ENCODE data around the gene ITK.

The ITK gene

GRCh38 chr5:157279605-157280239 is 99.1 kb downstream of the ITK start:
- no peak for DNase-seq (ENCODE audit: low spot score)

- no peak for DNase-seq (ENCODE audit: low spot score)
Measured at GRCh38 chr5:157280927-157281326, 100.3 kb downstream of the ITK start.

- no peak for DNase-seq (ENCODE audit: low spot score)
Measured at GRCh38 chr5:157282150-157282549, 101.5 kb downstream of the ITK start.

GRCh38 chr5:157283434-157283833 is 102.8 kb downstream of the ITK start:
- no peak for DNase-seq (ENCODE audit: low spot score)

GRCh38 chr5:157284458-157285212 is 104.0 kb downstream of the ITK start:
- DNase-seq (ENCODE audit: low spot score) = no peak

- no peak for DNase-seq (ENCODE audit: low spot score)
Measured at GRCh38 chr5:157285310-157286035, 104.8 kb downstream of the ITK start.

- peak; percentile 53 for DNase-seq (ENCODE audit: low spot score)
Measured at GRCh38 chr5:157286761-157287211, 106.1 kb downstream of the ITK start.

- DNase-seq (ENCODE audit: low spot score) = no peak
Measured at GRCh38 chr5:157288405-157289163, 107.9 kb downstream of the ITK start.

GRCh38 chr5:157289164-157289819 is 108.7 kb downstream of the ITK start:
- peak; percentile 53 for DNase-seq (ENCODE audit: low spot score)

- no peak for DNase-seq (ENCODE audit: low spot score)
Measured at GRCh38 chr5:157290156-157290980, 109.7 kb downstream of the ITK start.

- DNase-seq (ENCODE audit: low spot score) = no peak
Measured at GRCh38 chr5:157290981-157291711, 110.5 kb downstream of the ITK start.

GRCh38 chr5:157292599-157292998 is 112.0 kb downstream of the ITK start:
- no peak for DNase-seq (ENCODE audit: low spot score)

GRCh38 chr5:157294407-157295091 is 113.9 kb downstream of the ITK start:
- DNase-seq (ENCODE audit: low spot score) = no peak

- no peak for DNase-seq (ENCODE audit: low spot score)
Measured at GRCh38 chr5:157295247-157295646, 114.6 kb downstream of the ITK start.

- DNase-seq (ENCODE audit: low spot score) = no peak
Measured at GRCh38 chr5:157300564-157300963, 119.9 kb downstream of the ITK start.

- DNase-seq (ENCODE audit: low spot score) = no peak
Measured at GRCh38 chr5:157301066-157301465, 120.4 kb downstream of the ITK start.

GRCh38 chr5:157303023-157303422 is 122.4 kb downstream of the ITK start:
- no peak for DNase-seq (ENCODE audit: low spot score)

- no peak for DNase-seq (ENCODE audit: low spot score)
Measured at GRCh38 chr5:157303667-157304327, 123.2 kb downstream of the ITK start.
